ENCODE measurements around the gene HOOK1. TPM values are rescaled to one million over a fixed set of nuclear protein-coding genes. Genes with fewer than 3 reads are reported as not detected.

The HOOK1 gene
- under 1 TPM in 1 of 2 donors, not detected in 1; under 0.01 TPM for total RNA-seq

DNA sequence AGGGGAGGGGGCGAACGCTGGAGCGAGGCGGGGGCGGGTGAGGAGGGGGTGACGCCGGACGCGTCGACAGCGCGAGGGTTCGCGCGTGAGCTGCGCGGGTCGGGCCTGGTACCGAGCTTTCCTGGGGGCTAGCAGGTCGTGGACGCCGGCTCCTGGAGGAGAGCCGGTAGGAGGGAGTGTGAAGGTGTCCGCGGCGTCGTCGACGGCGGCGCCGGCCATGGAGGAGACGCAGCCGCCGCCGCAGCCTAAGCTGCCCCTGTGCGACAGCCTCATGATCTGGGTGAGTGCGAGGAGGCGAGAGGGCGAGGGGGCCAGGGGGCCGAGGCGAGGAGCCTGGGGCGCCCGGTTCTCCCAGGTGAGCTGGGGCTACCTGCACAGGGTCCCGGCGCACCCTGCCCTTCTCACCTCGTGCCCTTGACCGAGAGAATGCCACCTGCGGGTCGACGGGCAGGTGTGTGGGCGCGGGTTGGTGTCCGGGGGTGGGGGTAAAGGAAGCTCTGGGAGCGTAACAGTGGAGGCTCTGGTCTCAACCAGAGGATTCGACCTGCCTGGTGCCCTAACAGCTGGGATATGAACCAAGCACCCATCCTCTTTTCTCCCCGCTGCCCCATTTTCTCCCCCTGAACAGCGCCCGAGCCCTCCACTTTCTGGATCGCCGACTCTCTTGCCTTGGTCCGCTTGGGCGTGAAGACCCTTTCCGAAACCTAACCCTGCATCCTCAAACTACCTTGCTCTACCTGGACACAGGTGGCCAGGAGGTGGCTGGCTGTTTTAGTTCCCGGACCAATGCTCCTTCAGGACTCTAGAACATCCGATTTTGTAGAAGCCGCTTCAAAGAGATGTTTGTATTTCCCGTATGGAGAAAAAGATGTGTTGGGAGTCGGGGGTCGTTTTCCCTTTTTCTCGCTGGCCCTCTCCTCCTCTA, at the start of gene HOOK1:
Gene HOOK1, plus strand, starts transcription at position 49 of the 925 bp plus-strand sequence. Its CDS starts 169 bp downstream, at position 218.

Other genes starting within 250 kb of the HOOK1 start
- 1 to 10 TPM; 1.7 to 2.0 TPM for gene CYP2J2, start 111.8 kb downstream of the HOOK1 start, total RNA-seq

Data from melanocyte of skin (primary cell).